SK-N-SH (cell line): ENCODE data around the gene TBX18. TPM values are rescaled to one million over a fixed set of nuclear protein-coding genes. Genes with fewer than 3 reads are reported as not detected.

ENCODE experiments used
- CTCF ChIA-PET: fragments of 300-600, 350-600 bp; formaldehyde crosslinking; extraction: SDS; loops from one replicate; lab custom pipeline; 2021; lab: Yijun Ruan, JAX
- POLR2A ChIA-PET: fragments of 350-600 bp; sonication (Branson Sonifier 250); formaldehyde crosslinking; extraction: SDS; loops from one replicate; lab custom pipeline; 2020; ENCODE audit warnings: antibody characterized with exemption, inconsistent platforms; lab: Yijun Ruan, JAX
- DNase-seq: peaks from one replicate; pipeline ENCODE4 v3.0.0; 2012
- H2AFZ ChIP-seq: fragments of 200-600 bp; sonication (generic); 2 replicates; pipeline ENCODE4 v1.8.1; 2016; ENCODE audit warnings: antibody characterized with exemption, mild to moderate bottlenecking, low read depth
- H3F3A ChIP-seq: fragments of 200-600 bp; sonication (generic); replicated peaks from 2 replicates; pipeline ENCODE3; 2016; ENCODE audit warnings: antibody characterized with exemption, mild to moderate bottlenecking; ENCODE audit not compliant: insufficient read depth
- H3K27ac ChIP-seq, 2 experiments: fragments of 200-500 bp in 1 of 2; fragments of 200-600 bp in 1 of 2; sonication (Bioruptor generic) in 1 of 2; sonication (generic), shearing (Covaris generic) in 1 of 2; 2 replicates each; pipeline versions ENCODE4 v1.5.1 to v1.6.1; 2014 to 2016; ENCODE audit warnings: low read depth in 2 of 2, inconsistent platforms in 1 of 2, low read length in 1 of 2, mild to moderate bottlenecking in 1 of 2, mixed read lengths in 1 of 2
- H3K27me3 ChIP-seq: fragments of 200-600 bp; sonication (generic), shearing (Covaris generic); 2 replicates; pipeline ENCODE4 v1.6.1; 2016; ENCODE audit warnings: mixed run types; ENCODE audit not compliant: insufficient read depth
- H3K36me3 ChIP-seq, 2 experiments: fragments of 200-500 bp in 1 of 2; fragments of 200-600 bp in 1 of 2; sonication (Bioruptor generic) in 1 of 2; sonication (generic) in 1 of 2; replicated peaks in 1 of 2; 2 replicates each; pipeline versions ENCODE3 to v1.5.1; 2014 to 2016; ENCODE audit warnings: low read length in 1 of 2, mild to moderate bottlenecking in 1 of 2; ENCODE audit not compliant: insufficient read depth in 2 of 2, control insufficient read depth in 1 of 2
- H3K4me1 ChIP-seq, 2 experiments: fragments of 200-500 bp in 1 of 2; fragments of 200-600 bp in 1 of 2; sonication (Bioruptor generic) in 1 of 2; sonication (generic), shearing (Covaris generic) in 1 of 2; 2 replicates each; pipeline versions ENCODE4 v1.5.1 to v1.6.1; 2014 to 2016; ENCODE audit warnings: low read depth in 1 of 2, low read length in 1 of 2, mixed run types in 1 of 2; ENCODE audit not compliant: insufficient read depth in 2 of 2, control insufficient read depth in 1 of 2
- H3K4me2 ChIP-seq: fragments of 200-600 bp; sonication (generic), shearing (Covaris generic); 2 replicates; pipeline ENCODE4 v1.6.1; 2017; ENCODE audit warnings: mixed run types
- H3K4me3 ChIP-seq, 2 experiments: fragments of 200-500 bp in 1 of 2; fragments of 200-600 bp in 1 of 2; sonication (Bioruptor generic) in 1 of 2; sonication (generic), shearing (Covaris generic) in 1 of 2; 2 replicates each; pipeline versions ENCODE4 v1.5.1 to v1.8.1; 2014 to 2016; ENCODE audit warnings: low read depth in 2 of 2, inconsistent platforms in 1 of 2, low read length in 1 of 2, mild to moderate bottlenecking in 1 of 2, mixed read lengths in 1 of 2, moderate library complexity in 1 of 2
- H3K79me2 ChIP-seq: fragments of 200-600 bp; sonication (generic); 2 replicates; pipeline ENCODE4 v1.8.1; 2017; ENCODE audit warnings: mild to moderate bottlenecking; ENCODE audit not compliant: insufficient read depth
- H3K9ac ChIP-seq: fragments of 200-600 bp; sonication (generic); 2 replicates; pipeline ENCODE4 v1.6.1; 2017; ENCODE audit warnings: mixed run types
- H3K9me2 ChIP-seq: fragments of 200-600 bp; sonication (generic); 2 replicates; pipeline ENCODE4 v1.6.1; 2017; ENCODE audit warnings: mixed run types
- H3K9me3 ChIP-seq: fragments of 200-600 bp; sonication (generic); 2 replicates; pipeline ENCODE4 v1.6.1; 2017; ENCODE audit warnings: mixed run types, mild to moderate bottlenecking, moderate library complexity
- H4K20me1 ChIP-seq: fragments of 200-600 bp; sonication (generic); 2 replicates; pipeline ENCODE4 v1.6.1; 2017; ENCODE audit warnings: mild to moderate bottlenecking, mixed run types; ENCODE audit not compliant: insufficient read depth
- ELF1 ChIP-seq: IDR thresholded peaks from 2 replicates; pipeline ENCODE4 v1.4.0; 2012
- FOXM1 ChIP-seq: IDR thresholded peaks from 2 replicates; pipeline ENCODE4 v1.4.0; 2012; ENCODE audit warnings: low read depth, mild to moderate bottlenecking
- GABPA ChIP-seq: IDR thresholded peaks from 2 replicates; pipeline ENCODE4 v1.4.0; 2012; ENCODE audit warnings: low read depth, mild to moderate bottlenecking
- MXI1 ChIP-seq: IDR thresholded peaks from 2 replicates; pipeline ENCODE4 v1.6.1; 2012; ENCODE audit warnings: mild to moderate bottlenecking, low read depth, low read length, improper control_type of control experiment
- POLR2AphosphoS5 ChIP-seq: IDR thresholded peaks from 2 replicates; pipeline ENCODE4 v1.6.1; 2012; ENCODE audit warnings: low read depth, low read length
- RCOR1 ChIP-seq: fragments of 150-350 bp; IDR thresholded peaks from 2 replicates; pipeline ENCODE4 v1.6.1; 2017; ENCODE audit warnings: antibody characterized with exemption, low read length
- SMC3 ChIP-seq: IDR thresholded peaks from 2 replicates; pipeline ENCODE4 v1.6.1; 2012; ENCODE audit warnings: low read depth, low read length, improper control_type of control experiment
- TAF1 ChIP-seq: IDR thresholded peaks from 2 replicates; pipeline ENCODE4 v1.6.1; 2012; ENCODE audit warnings: low read depth, mild to moderate bottlenecking, low read length, moderate library complexity, borderline replicate concordance
- WGBS: methylation state at CpG from one replicate; pipeline ENCODE4 v1.1.6; 2017; ENCODE audit warnings: low lambda C conversion rate; 5-methylcytosine and 5-hydroxymethylcytosine counted together
- polyA plus RNA-seq, 3 experiments: library from polyadenylated mRNA; depleted of rRNA; stranded (reverse); fragments of >200 nt; gene quantifications; 2 replicates each; pipeline ENCODE4 v1.2.3, GENCODE V29; 2012
- TF ChIP-seq, protein P1 (sequence below): fragments of 150-350 bp; IDR thresholded peaks from 2 replicates; pipeline ENCODE4 v1.6.1; 2017; ENCODE audit warnings: antibody characterized with exemption, low read length, low read depth, borderline replicate concordance
- TF ChIP-seq, protein P2 (sequence below): IDR thresholded peaks from 2 replicates; pipeline ENCODE4 v1.4.0; 2012; ENCODE audit warnings: low read depth, borderline replicate concordance

Gene TBX18
- polyA plus RNA-seq, 1 of the 3 experiments (the other 2 are of a cell fraction), result 19.3 TPM

DNA sequence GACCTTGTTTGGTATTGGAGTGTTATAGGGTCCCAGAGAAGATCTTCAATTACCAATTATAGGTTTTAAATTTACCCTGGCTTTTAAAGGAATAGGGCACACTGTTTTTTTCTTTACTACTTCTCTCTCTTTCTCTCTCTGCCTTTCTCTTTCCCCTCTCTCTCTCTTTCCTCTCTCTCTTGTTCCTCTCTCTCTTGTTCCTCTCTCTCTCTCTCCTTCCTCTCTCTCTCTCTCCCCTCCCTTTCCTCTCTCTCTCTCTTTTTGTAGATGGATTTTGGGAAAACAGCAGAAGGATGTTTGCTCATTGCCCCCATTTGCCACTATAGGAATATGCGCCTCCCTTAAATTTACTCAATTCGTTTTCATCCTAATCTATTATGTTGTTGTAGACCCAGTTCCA, 45.2 kb downstream of the TBX18 start (continued):
- TF ChIP-seq, protein P1, sequence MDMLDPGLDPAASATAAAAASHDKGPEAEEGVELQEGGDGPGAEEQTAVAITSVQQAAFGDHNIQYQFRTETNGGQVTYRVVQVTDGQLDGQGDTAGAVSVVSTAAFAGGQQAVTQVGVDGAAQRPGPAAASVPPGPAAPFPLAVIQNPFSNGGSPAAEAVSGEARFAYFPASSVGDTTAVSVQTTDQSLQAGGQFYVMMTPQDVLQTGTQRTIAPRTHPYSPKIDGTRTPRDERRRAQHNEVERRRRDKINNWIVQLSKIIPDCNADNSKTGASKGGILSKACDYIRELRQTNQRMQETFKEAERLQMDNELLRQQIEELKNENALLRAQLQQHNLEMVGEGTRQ, result no peak
- TF ChIP-seq, protein P2, sequence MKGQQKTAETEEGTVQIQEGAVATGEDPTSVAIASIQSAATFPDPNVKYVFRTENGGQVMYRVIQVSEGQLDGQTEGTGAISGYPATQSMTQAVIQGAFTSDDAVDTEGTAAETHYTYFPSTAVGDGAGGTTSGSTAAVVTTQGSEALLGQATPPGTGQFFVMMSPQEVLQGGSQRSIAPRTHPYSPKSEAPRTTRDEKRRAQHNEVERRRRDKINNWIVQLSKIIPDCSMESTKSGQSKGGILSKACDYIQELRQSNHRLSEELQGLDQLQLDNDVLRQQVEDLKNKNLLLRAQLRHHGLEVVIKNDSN, result no peak
- no peak for TF ChIP-seq ELF1
- no peak for TF ChIP-seq MXI1
- TF ChIP-seq FOXM1, result no peak

DNA sequence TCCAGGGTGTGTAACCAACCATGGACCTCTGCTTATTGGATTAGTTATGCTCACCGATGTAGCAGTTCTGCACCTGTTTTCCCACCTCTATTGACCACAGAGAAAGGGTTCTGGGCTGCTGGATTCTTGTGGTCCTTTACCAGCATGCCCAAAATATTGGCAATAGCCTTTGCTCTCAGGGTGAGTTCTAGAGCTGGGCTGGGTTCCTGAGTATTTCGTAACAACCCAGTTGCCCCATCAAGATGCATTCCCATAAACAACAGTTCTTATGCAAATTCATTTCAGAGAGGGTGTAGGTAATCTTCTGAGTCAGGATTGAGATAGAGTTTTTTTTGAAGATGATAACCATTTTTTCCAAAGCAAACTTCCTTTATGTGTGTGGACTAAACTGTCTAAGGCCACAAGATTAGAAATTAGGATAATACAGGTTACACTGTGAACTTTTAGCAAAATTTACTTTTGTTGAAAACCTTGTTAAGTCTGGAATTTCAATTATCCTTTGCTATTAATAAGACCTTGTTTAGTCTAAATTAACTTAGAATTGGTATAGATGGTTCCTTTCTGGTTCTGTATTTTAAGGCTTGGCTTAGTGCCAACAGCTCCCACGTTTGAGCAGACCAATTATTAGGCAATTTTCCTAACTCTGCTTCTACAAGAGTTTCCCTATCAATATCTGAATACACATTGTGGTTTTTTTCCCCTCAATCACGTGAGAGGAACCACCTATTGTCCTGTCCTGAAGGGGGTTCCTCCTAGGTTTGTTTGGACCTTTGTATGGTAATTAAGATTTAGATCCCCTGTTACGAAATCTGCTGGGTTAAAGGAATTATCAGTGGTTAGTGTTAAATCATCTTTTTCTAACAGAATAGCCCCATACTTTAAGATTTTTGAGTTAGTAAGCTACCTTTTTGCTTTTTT, 46.1 kb downstream of the TBX18 start:
- no peaks in the 10 kb centered on the region for H3F3A ChIP-seq
- WGBS, result 35% methylated on average over 5 of the region's 5 CpGs
- H3K9me3 ChIP-seq, result no peaks in the 10 kb centered on the region
- H3K4me2 ChIP-seq, result no peak overlapping the region
- H3K79me2 ChIP-seq, result no peaks in the 10 kb centered on the region; the same call in 1 of the 2 replicates
- H2AFZ ChIP-seq, result no peak overlapping the region
- H3K4me3 ChIP-seq, result no peak overlapping the region
- H3K36me3 ChIP-seq, result no peaks in the 10 kb centered on the region
- ChIA-PET CTCF (no interaction called here), POLR2A (no interaction called here)
- H3K9me2 ChIP-seq, result no peaks in the 10 kb centered on the region
- H3K9ac ChIP-seq, result no peak overlapping the region
- H3K27ac ChIP-seq, result no peak overlapping the region
- no peaks in the 10 kb centered on the region for H3K4me1 ChIP-seq
- H4K20me1 ChIP-seq, result no peaks in the 10 kb centered on the region
- TF ChIP-seq MXI1, result no peak
- H3K27me3 ChIP-seq, result no peaks in the 10 kb centered on the region
- DNase-seq, result no peak

DNA sequence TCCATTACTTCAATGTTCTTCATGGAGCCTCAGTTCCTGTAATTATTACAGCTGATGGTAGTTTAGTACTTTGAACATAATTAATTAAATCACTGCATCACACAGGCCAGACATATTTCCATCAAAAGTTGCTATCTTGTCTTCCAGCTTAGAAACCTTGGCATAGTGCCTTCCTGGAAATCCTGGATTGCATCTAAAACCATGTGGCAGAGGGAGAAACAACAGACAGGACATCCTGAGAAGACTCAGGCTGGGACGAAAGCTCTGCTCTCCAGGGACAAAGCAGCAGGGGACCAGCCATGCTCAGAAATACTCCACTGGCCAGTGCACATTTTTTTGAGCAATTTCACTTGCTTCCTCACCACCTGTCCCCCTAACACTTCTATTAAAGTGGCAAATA, 55.3 kb downstream of the TBX18 start:
- no peaks in the 10 kb centered on the region for H3F3A ChIP-seq
- CTCF ChIA-PET, result no interaction called here
- POLR2A ChIA-PET, result no interaction called here

More for the DNA sequence above, 55.3 kb downstream of the TBX18 start:
- Histone ChIP-seq H3K4me2 (no peak overlapping the region), H3K79me2 (no peaks in the 10 kb centered on the region), H3K4me3 (no peak overlapping the region), H3K36me3 (no peaks in the 10 kb centered on the region), H3K9me2 (no peaks in the 10 kb centered on the region), H3K27ac (no peak overlapping the region), H3K9ac (no peak overlapping the region), H3K9me3 (no peaks in the 10 kb centered on the region)
- no peak for TF ChIP-seq GABPA
- no peak for TF ChIP-seq SMC3
- no peak for TF ChIP-seq TAF1
- no peak for TF ChIP-seq RCOR1
- TF ChIP-seq POLR2AphosphoS5, result no peak
- TF ChIP-seq, all 33 proteins: peak for 0
- H2AFZ ChIP-seq, result no peak overlapping the region
- 50% methylated on average over 1 of the region's 1 CpG for WGBS
- H3K27me3 ChIP-seq, result no peaks in the 10 kb centered on the region
- no peaks in the 10 kb centered on the region for H3K4me1 ChIP-seq
- no peaks in the 10 kb centered on the region for H4K20me1 ChIP-seq
- no peak for DNase-seq
